ENCODE results near the gene MYO3A.

MYO3A gene

GRCh38 chr10:26254616-26255015 lies 320.6 kb downstream of the MYO3A start:
- H3K27me3 ChIP-seq (ENCODE audit: insufficient read depth, insufficient read length), result no peaks in the 10 kb centered on the region
- DNase-seq (ENCODE audit: low read depth, low spot score), result no peak
- no peak overlapping the region for H3K9ac ChIP-seq (ENCODE audit: insufficient read length, low read depth)
- H3K9me3 ChIP-seq (ENCODE audit: insufficient read depth, low read length), result no peaks in the 10 kb centered on the region
- no peak for TF ChIP-seq SUZ12 (IDR thresholded peaks at IDR 0.05; ENCODE audit: extremely low read depth, insufficient read depth, insufficient read length)
- no peak for TF ChIP-seq YY1 (IDR thresholded peaks at IDR 0.05; ENCODE audit: insufficient read depth, insufficient read length)
- no peak for TF ChIP-seq ZNF274 (IDR thresholded peaks at IDR 0.05; ENCODE audit: low read depth, low read length)
- H3K4me1 ChIP-seq (ENCODE audit: insufficient read depth, insufficient read length), result peaks cover 2% of the 10 kb centered on the region
- no peaks in the 10 kb centered on the region for H3K36me3 ChIP-seq (ENCODE audit: insufficient read depth, insufficient read length, low read length)
- H3K4me3 ChIP-seq (ENCODE audit: insufficient read length, low read depth), result no peak overlapping the region

GRCh38 chr10:26259341-26259740 lies 325.3 kb downstream of the MYO3A start:
- no peak for TF ChIP-seq YY1 (IDR thresholded peaks at IDR 0.05; ENCODE audit: insufficient read depth, insufficient read length)
- no peak for TF ChIP-seq ZNF274 (IDR thresholded peaks at IDR 0.05; ENCODE audit: low read depth, low read length)
- no peak for TF ChIP-seq SUZ12 (IDR thresholded peaks at IDR 0.05; ENCODE audit: extremely low read depth, insufficient read depth, insufficient read length)
- Histone ChIP-seq H3K27me3 (ENCODE audit: insufficient read depth, insufficient read length) (no peaks in the 10 kb centered on the region), H3K9ac (ENCODE audit: insufficient read length, low read depth) (no peak overlapping the region), H3K4me3 (ENCODE audit: insufficient read length, low read depth) (no peak overlapping the region), H3K36me3 (ENCODE audit: insufficient read depth, insufficient read length, low read length) (no peaks in the 10 kb centered on the region), H3K9me3 (ENCODE audit: insufficient read depth, low read length) (no peaks in the 10 kb centered on the region), H3K4me1 (ENCODE audit: insufficient read depth, insufficient read length) (no peaks in the 10 kb centered on the region)
- DNase-seq (ENCODE audit: low read depth, low spot score), result no peak

All from NT2/D1 (cell line).